Activated T-helper 1 cell treated with anti-CD3 and anti-CD28 coated beads, Interleukin-12 subunit alpha, Interleukin-12 subunit beta, Interleukin-2, Interleukin-4 antibody, amounts not matched to agents 30 ng/mL and 10 ng/mL and 1 ng/mL, durations not matched to agents 14 hours and 24 hours and 36 hours (primary cell): ENCODE measurements around the gene TRPM3. TPM values are rescaled to one million over a fixed set of nuclear protein-coding genes. Genes with fewer than 3 reads are reported as not detected.
"Not testable (repeated sequence)": the region's sequence is repeated elsewhere in the genome, so short reads cannot be mapped to it uniquely, and the experiment has no call there.

ENCODE experiments used
- DNase-seq: peaks from one replicate; pipeline ENCODE4 v3.0.0; 2021; ENCODE audit warnings: low spot score
- H3K27ac Mint-ChIP-seq: one replicate; pipeline ENCODE4 v1.8.0; 2021; ENCODE audit warnings: mild to moderate bottlenecking, mixed read lengths
- H3K27me3 Mint-ChIP-seq: one replicate; pipeline ENCODE4 v1.8.0; 2022; ENCODE audit warnings: mild to moderate bottlenecking, moderate library complexity, mixed read lengths; ENCODE audit not compliant: insufficient read depth
- H3K36me3 Mint-ChIP-seq: one replicate; pipeline ENCODE4 v1.8.0; 2021; ENCODE audit warnings: low read depth, mixed read lengths
- H3K4me1 Mint-ChIP-seq: one replicate; pipeline ENCODE4 v1.8.0; 2021; ENCODE audit warnings: low read depth, mixed read lengths
- H3K4me3 Mint-ChIP-seq: one replicate; pipeline ENCODE4 v1.8.0; 2021; ENCODE audit warnings: mild to moderate bottlenecking, moderate library complexity, mixed read lengths
- H3K9me3 Mint-ChIP-seq: one replicate; pipeline ENCODE4 v1.8.0; 2021; ENCODE audit warnings: mixed read lengths
- intact Hi-C: fragments of 100-400 bp; cut with micrococcal nuclease; formaldehyde crosslinking; loops from one replicate; pipeline ENCODE4 v1.15.1; 2024
- total RNA-seq: library from RNA; stranded (reverse); gene quantifications from 2 replicates; pipeline ENCODE4 v1.2.3, GENCODE V29; 2022

The TRPM3 gene
- total RNA-seq, 1 donor from 2014 or later = not detected

DNA sequence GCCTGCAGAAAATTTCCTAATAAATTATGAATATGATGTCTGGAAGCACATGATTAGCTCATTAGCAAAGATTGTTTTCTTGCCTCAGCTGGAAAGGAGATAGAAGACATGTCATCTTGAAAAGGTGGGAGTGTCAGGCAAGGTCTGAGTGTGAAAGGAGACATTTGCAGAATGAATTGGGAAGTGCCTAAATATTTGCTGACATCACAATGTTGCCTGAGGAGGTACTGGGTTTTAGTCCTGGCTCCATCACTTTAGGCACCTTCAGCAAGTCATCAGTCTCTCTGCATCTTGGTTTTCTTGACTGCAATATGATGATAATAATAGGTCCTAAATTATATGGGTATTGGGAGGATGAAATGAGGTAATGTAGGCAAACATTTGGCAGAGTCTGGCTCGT lies 140.1 kb downstream of the TRPM3 start:
- H3K27ac Mint-ChIP-seq = no peak overlapping the region
- peaks cover 2% of the 10 kb centered on the region for H3K27me3 Mint-ChIP-seq
- no peak overlapping the region for H3K4me3 Mint-ChIP-seq
- no peaks in the 10 kb centered on the region for H3K36me3 Mint-ChIP-seq
- intact Hi-C loops = no loop called here
- no peaks in the 10 kb centered on the region for H3K4me1 Mint-ChIP-seq
- no peak for DNase-seq
- H3K9me3 Mint-ChIP-seq = peaks cover 9% of the 10 kb centered on the region

DNA sequence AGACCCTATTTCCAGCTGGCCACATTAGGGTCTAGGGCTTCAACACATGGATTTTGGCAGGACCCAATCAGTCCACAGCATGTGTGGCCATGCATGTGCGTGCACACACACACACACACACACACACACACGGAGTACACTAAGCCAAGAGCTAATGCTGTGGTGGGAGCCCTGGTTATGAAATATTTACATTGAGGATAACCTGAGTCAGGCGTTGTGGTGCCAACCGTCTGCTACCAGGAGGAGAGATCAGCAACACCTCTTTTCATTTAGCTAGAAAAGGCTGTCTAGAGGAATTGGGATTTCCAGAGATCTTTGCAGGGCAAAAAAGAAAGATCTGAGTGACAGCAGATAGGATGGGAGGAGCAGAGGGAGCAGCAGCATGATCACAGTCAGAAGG lies 141.5 kb downstream of the TRPM3 start:
- Mint-ChIP-seq H3K27ac (no peak overlapping the region), H3K36me3 (no peaks in the 10 kb centered on the region), H3K4me1 (no peaks in the 10 kb centered on the region), H3K9me3 (peaks cover 9% of the 10 kb centered on the region), H3K4me3 (no peak overlapping the region), H3K27me3 (peaks cover 2% of the 10 kb centered on the region)
- no peak for DNase-seq
- intact Hi-C loops = no loop called here

DNA sequence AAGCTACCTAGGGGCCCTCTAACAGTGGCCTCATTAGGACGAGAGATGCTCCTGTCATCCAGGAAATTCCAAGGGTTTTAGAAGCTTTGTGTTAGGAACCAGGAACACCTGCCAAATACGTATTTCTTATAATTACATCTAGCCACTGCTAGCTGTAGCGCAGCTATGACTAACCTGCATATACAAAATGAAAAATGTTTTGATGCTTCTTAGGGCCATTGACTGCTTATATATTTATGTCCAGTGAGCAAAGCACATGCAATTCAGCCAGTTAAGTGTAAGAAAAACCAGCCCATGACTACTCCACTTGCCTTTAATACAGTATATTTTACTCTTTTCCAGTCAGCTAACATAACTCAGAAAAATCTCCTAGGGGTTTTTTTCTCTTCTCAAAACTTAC lies 143.3 kb downstream of the TRPM3 start:
- H3K4me3 Mint-ChIP-seq = no peak overlapping the region
- intact Hi-C loops = no loop called here
- no peak overlapping the region for H3K27ac Mint-ChIP-seq
- H3K27me3 Mint-ChIP-seq = no peaks in the 10 kb centered on the region
- H3K4me1 Mint-ChIP-seq = no peaks in the 10 kb centered on the region
- H3K36me3 Mint-ChIP-seq = no peaks in the 10 kb centered on the region
- DNase-seq = no peak
- peaks cover 1% of the 10 kb centered on the region for H3K9me3 Mint-ChIP-seq

DNA sequence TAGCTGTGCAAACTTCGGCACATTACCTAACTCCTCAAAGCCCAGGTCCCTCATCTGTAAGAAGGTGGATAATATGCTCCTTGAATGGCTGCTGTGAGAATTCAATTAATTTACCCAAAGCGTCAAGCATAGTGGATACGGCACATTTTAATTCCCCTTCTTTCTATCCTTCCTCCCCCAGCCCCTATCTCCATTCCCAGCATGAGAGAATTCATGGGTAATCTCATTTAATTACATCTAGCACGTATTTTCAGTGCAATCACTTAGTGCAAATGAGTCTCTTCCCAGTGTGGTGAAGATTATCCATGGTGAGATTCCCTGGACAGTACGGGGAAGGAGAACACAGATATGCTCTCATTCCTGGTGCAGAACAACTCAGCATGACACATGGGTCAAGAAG lies 145.6 kb downstream of the TRPM3 start:
- Mint-ChIP-seq H3K36me3 (no peaks in the 10 kb centered on the region), H3K4me3 (no peak overlapping the region)

DNA sequence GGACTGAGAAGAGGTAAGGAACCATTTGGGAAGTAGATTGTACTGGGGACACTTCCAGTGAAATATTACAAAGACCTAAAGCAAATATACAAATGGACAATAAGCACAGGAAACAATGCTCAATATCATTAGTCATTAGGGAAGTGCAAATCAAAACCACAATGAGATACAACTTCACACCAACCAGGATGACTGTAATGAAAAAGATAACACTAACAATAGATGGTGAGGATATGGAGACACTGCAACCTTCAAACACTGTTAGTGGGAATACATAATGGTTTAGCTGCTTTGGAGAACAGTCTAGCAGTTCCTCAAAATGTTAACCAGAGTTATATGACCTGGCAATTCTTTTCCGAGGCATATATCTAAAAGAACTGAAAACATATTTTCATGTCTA lies 149.7 kb downstream of the TRPM3 start:
- Mint-ChIP-seq H3K4me3 (no peak overlapping the region), H3K36me3 (no peaks in the 10 kb centered on the region)

More for the DNA sequence above, 145.6 kb downstream of the TRPM3 start:
- DNase-seq = no peak
- no peaks in the 10 kb centered on the region for H3K27me3 Mint-ChIP-seq
- no peaks in the 10 kb centered on the region for H3K4me1 Mint-ChIP-seq
- intact Hi-C loops = no loop called here
- no peaks in the 10 kb centered on the region for H3K9me3 Mint-ChIP-seq
- no peak overlapping the region for H3K27ac Mint-ChIP-seq

DNA sequence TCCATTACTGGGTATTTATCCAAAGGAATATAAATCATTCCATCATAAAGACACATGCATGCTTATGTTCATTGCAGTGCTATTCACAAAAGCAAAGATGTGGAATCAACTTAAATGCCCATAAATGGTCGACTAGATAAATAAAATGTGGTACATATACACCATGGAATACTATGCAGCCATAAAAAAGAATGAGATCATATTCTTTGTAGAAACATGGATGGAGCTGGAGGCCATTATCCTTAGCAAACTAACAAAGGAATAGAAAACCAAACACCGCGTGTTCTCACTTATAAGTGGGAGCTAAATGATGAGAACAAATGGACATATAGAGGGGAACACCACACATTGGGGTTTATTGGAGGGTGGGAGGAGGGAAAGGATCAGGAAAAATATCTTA lies 155.0 kb downstream of the TRPM3 start:
- H3K9me3 Mint-ChIP-seq, DNase-seq, H3K4me3 Mint-ChIP-seq, H3K27me3 Mint-ChIP-seq, intact Hi-C loops, H3K36me3 Mint-ChIP-seq, H3K27ac Mint-ChIP-seq, H3K4me1 Mint-ChIP-seq: not testable (repeated sequence)

More for the DNA sequence above, 149.7 kb downstream of the TRPM3 start:
- H3K27ac Mint-ChIP-seq = no peak overlapping the region
- intact Hi-C loops = no loop called here
- no peaks in the 10 kb centered on the region for H3K9me3 Mint-ChIP-seq
- no peak for DNase-seq
- H3K27me3 Mint-ChIP-seq = peaks cover 2% of the 10 kb centered on the region
- no peaks in the 10 kb centered on the region for H3K4me1 Mint-ChIP-seq

DNA sequence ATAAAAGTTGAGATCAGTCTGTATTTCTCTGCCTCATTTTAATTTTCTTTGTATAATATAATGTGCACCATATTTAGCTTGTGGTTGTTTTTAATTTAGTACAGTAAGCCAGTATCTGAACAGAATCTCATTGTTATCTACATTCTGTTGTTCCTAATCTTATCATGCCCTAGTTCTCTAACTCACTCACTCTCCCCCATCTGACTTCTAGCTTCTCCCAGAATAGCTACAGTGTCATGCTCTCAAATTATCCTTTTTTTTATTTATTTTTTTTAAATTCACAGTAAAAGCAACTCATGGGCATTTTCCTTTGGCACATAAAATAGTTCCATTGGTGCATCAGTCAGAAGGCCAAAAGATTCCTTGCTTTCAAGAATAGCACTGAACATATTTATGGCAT lies 156.6 kb downstream of the TRPM3 start:
- peaks cover 2% of the 10 kb centered on the region for H3K27me3 Mint-ChIP-seq
- no peaks in the 10 kb centered on the region for H3K4me1 Mint-ChIP-seq
- H3K36me3 Mint-ChIP-seq = no peaks in the 10 kb centered on the region
- no peak for DNase-seq
- H3K9me3 Mint-ChIP-seq = no peaks in the 10 kb centered on the region
- no peak overlapping the region for H3K27ac Mint-ChIP-seq
- intact Hi-C loops = no loop called here
- no peak overlapping the region for H3K4me3 Mint-ChIP-seq

DNA sequence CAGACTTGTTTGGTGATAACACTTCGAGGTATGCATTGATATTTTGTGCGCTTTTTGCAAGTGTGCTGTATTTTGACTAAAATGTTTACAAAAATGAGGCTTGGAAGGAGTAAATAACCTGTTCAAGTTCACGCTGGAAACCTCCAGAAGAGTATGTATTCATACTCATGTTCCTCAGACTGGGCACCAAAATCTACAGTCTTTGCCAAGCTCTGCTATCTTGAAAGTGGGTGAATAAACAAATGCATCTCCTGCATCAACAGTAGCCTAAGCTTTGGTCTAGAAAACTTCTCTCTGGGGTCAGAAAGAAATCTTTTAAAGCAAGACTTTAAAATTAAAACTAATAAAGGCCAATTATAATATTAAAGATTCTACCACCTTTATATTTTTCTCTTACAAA lies 157.9 kb downstream of the TRPM3 start:
- no peak overlapping the region for H3K27ac Mint-ChIP-seq
- DNase-seq = no peak
- H3K9me3 Mint-ChIP-seq = no peaks in the 10 kb centered on the region
- H3K27me3 Mint-ChIP-seq = peaks cover 2% of the 10 kb centered on the region
- intact Hi-C loops = no loop called here
- H3K36me3 Mint-ChIP-seq = no peaks in the 10 kb centered on the region
- H3K4me3 Mint-ChIP-seq = no peak overlapping the region
- no peaks in the 10 kb centered on the region for H3K4me1 Mint-ChIP-seq

DNA sequence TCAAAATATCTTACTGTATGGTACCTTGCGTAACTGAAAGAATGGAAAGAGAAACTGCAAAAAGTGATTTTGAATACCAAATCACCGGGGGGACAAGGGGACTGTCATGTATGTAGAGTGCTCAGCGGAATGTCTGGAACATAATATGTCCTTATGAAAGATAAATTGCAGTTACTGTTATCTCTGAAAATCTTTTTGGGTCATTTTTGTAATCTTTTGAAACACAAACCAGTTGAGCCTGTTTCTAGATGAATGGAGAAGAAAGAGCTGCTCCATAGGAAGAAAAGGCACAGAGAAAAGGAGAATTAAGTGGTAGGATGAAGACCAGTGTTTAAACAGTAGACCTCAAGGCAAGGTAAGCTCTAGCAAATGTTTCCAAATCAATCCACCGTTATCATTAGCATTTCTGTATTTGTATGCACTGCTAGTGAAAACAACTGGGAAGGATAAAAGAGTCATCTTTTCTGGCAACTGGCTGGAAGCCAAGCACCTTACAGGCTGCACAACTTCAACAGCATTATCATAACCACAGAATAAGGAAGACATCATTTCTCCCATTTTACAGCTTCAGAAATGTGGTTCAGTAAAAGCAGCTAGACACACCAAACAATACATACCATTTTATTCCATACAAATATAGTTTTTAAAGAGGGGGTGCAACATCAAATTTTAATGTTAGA lies 158.5 kb downstream of the TRPM3 start:
- intact Hi-C loops = no loop called here
- Mint-ChIP-seq H3K9me3 (no peaks in the 10 kb centered on the region), H3K36me3 (no peaks in the 10 kb centered on the region), H3K27me3 (peaks cover 2% of the 10 kb centered on the region), H3K4me3 (no peak overlapping the region), H3K4me1 (no peaks in the 10 kb centered on the region), H3K27ac (no peak overlapping the region)
- no peak for DNase-seq

DNA sequence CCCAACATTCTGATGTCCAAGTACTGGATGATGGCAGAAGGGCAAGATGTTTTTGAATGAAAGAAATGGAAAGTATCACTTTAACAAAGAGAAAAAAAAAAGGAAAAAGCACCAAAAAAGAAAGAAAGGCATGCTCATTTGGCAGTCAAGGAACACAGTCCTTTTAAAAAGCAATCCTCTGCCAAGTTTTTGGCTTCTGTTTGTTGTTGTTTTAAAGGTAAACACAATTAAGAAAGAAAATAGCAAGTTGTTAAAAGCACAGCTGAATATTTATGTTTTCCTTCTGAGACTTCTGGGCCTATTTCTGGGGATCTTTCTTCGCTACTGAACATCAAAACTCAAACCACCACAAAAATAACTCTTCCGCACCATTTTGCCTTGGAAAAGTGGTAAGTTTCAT lies 162.1 kb downstream of the TRPM3 start:
- H3K9me3 Mint-ChIP-seq = no peaks in the 10 kb centered on the region
- no peaks in the 10 kb centered on the region for H3K36me3 Mint-ChIP-seq
- no peak overlapping the region for H3K4me3 Mint-ChIP-seq

DNA sequence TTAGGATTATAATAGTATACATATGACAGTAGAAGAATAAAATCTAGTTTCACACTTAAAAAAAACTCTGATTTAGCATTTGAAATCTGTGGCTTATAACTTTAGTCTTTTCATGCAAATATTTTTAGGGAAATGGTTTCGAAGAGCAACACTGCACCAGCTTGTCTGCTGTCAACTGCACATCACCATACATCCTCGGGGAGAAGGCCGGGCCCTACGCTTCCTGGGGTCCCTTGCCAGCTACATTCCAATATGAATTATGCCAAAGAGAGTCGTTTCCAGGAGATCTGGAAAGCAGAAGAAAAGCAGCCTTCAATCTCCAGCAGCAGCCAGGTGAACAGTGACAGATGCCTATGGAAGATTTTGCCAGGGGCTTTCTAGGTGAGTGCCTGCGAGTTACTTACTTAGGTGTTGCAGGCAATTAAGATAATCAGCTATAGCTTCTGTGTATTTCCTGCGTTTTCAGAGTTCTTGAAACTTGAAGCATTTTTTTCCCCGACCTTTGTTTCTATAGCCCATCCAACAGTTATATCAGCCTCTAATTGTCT lies 166.8 kb downstream of the TRPM3 start:
- no peak for DNase-seq
- no peaks in the 10 kb centered on the region for H3K4me1 Mint-ChIP-seq
- intact Hi-C loops = no loop called here
- H3K4me3 Mint-ChIP-seq = no peak overlapping the region
- no peaks in the 10 kb centered on the region for H3K36me3 Mint-ChIP-seq
- no peak overlapping the region for H3K27ac Mint-ChIP-seq
- no peaks in the 10 kb centered on the region for H3K9me3 Mint-ChIP-seq
- H3K27me3 Mint-ChIP-seq = no peaks in the 10 kb centered on the region

More for the DNA sequence above, 162.1 kb downstream of the TRPM3 start:
- no peak overlapping the region for H3K27ac Mint-ChIP-seq
- intact Hi-C loops = no loop called here
- H3K4me1 Mint-ChIP-seq = no peaks in the 10 kb centered on the region
- no peaks in the 10 kb centered on the region for H3K27me3 Mint-ChIP-seq
- DNase-seq = no peak

DNA sequence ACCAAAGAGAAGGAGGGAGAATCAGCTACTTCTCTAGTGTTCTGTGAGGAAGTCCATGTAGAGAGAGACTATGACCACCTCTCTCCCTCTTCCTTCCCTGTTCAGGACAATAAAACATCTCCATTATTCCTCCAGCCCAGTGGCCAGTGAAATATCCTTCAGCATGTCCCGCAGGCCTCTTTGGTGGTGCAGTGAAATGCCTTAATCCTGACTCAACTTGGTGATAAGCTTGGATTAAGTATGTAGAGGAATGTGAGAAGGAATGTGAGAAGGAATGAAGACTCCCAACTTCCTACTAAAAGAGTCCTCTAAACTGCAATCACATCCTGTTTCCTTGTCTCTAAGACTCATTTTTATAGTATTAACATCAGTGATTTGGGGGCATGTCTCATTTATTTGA lies 167.3 kb downstream of the TRPM3 start:
- H3K27ac Mint-ChIP-seq = no peak overlapping the region
- no peaks in the 10 kb centered on the region for H3K27me3 Mint-ChIP-seq
- intact Hi-C loops = no loop called here
- no peak overlapping the region for H3K4me3 Mint-ChIP-seq
- no peak for DNase-seq
- H3K36me3 Mint-ChIP-seq = no peaks in the 10 kb centered on the region
- no peaks in the 10 kb centered on the region for H3K9me3 Mint-ChIP-seq
- H3K4me1 Mint-ChIP-seq = no peaks in the 10 kb centered on the region

DNA sequence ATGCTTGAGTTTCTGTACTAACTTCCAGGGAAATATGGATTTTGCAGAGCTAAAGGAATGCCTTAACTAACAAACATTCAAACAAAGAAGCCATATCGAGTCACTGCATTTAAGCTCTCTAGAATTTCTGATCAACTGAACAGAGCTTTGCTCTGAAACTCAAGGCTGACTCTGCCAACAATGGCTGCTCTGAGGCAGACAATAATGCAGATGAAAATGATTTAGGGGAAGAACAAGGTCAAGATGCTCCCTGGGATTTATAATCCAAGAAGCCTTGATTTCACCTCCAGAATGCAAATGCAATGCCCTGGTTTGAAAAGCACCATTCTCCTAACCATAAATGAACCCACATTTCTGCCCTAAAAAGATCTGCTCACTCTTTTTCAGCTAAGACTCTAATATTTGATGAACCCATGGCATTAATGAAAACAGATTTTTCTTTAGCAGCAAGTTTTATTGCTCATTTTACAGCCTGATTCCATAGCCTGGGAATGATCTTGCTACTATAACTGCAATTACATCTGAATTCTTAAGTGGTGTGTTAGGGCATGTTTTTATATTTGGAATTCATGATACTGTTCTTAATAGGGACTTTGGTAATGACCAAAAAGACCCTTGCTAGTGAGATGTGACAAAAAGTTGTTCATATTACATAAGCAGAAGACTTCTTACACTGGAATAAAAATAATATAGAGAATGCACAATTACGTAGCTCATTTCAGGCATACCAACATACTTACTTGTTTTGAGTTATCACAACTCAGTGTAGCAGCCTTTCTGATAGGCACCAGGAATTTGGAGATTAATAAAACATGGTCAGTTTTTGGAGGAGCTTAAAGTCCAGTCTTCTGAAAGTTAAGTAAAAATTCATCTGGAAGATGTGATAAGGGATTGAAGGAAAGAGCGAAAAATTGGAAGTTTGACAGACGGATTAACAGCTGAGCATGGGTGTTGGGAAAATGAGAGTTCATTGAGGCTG lies 169.4 kb downstream of the TRPM3 start:
- no peaks in the 10 kb centered on the region for H3K27me3 Mint-ChIP-seq
- no peak overlapping the region for H3K27ac Mint-ChIP-seq
- intact Hi-C loops = no loop called here
- H3K9me3 Mint-ChIP-seq = no peaks in the 10 kb centered on the region
- no peak for DNase-seq
- H3K36me3 Mint-ChIP-seq = no peaks in the 10 kb centered on the region
- H3K4me3 Mint-ChIP-seq = no peak overlapping the region
- H3K4me1 Mint-ChIP-seq = no peaks in the 10 kb centered on the region
